Activated CD4-positive, alpha-beta T cell treated with anti-CD3 and anti-CD28 coated beads for 48 hours (primary cell): ENCODE results near the gene ANKRD36C.
"Not testable (repeated sequence)": the region's sequence is repeated elsewhere in the genome, so short reads cannot be mapped to it uniquely, and the experiment has no call there.

ENCODE experiments used
- DNase-seq: peaks from one replicate; pipeline ENCODE4 v3.0.0-alpha.2; 2020

ANKRD36C gene

GRCh38 chr2:95793970-95794369 is 197.7 kb downstream of the ANKRD36C start:
- DNase-seq = not testable (repeated sequence)

GRCh38 chr2:95790180-95790579 is 201.4 kb downstream of the ANKRD36C start:
- not testable (repeated sequence) for DNase-seq

GRCh38 chr2:95789385-95789784 is 202.2 kb downstream of the ANKRD36C start:
- not testable (repeated sequence) for DNase-seq

- not testable (repeated sequence) for DNase-seq
These were observed 203.0 kb downstream of the ANKRD36C start for GRCh38 chr2:95788642-95789041.
